ENCODE data around the gene RBMS3. TPM values are rescaled to one million over a fixed set of nuclear protein-coding genes. Genes with fewer than 3 reads are reported as not detected.

Gene RBMS3
- total RNA-seq, 1 experiment from 2014 or later, result 7.4 TPM

GRCh38 chr3:29426302-29427226 is 145.7 kb downstream of the RBMS3 start:
- intact Hi-C loops (cut with micrococcal nuclease; ENCODE audit: unreplicated experiment), result no loop called here
- H3K27me3 ChIP-seq (replicated peaks; ENCODE audit: control insufficient read depth, insufficient read depth, low read length), result no peaks in the 10 kb centered on the region
- Mint-ChIP-seq H3K4me3 (ENCODE audit: unreplicated experiment) (no peak overlapping the region), H3K27me3 (ENCODE audit: insufficient read depth, unreplicated experiment) (no peaks in the 10 kb centered on the region), H3K36me3 (ENCODE audit: insufficient read depth, unreplicated experiment) (no peaks in the 10 kb centered on the region), H3K9me3 (ENCODE audit: unreplicated experiment) (no peaks in the 10 kb centered on the region), H3K27ac (ENCODE audit: unreplicated experiment) (no peak overlapping the region), H3K4me1 (ENCODE audit: low read depth, unreplicated experiment) (no peaks in the 10 kb centered on the region)
- BruUV-seq (replicated peaks), result no TSS peak
- POLR2A ChIA-PET, result no interaction called here
- no peaks in the 10 kb centered on the region for H3K36me3 ChIP-seq (ENCODE audit: control insufficient read depth, insufficient read depth, low read length)
- H3K4me3 ChIP-seq (ENCODE audit: low read depth, low read length), result no peak overlapping the region
- no peaks in the 10 kb centered on the region for H3K9me3 ChIP-seq
- CTCF ChIA-PET, result no interaction called here
- no peak for DNase-seq
- no peak for TF ChIP-seq CTCF (IDR thresholded peaks at IDR 0.05; ENCODE audit: insufficient read depth in 1 of 2, low read depth in 1 of 2, low read length in 1 of 2, severe bottlenecking in 1 of 2, unreplicated experiment in 1 of 2)
- H3K4me1 ChIP-seq, result no peaks in the 10 kb centered on the region

- no TSS peak for BruUV-seq (replicated peaks)
- TF ChIP-seq CTCF (IDR thresholded peaks at IDR 0.05; ENCODE audit: insufficient read depth in 1 of 2, low read depth in 1 of 2, low read length in 1 of 2, severe bottlenecking in 1 of 2, unreplicated experiment in 1 of 2), result no peak
- CTCF ChIA-PET, result no interaction called here
- no peaks in the 10 kb centered on the region for H3K9me3 Mint-ChIP-seq (ENCODE audit: unreplicated experiment)
- no peak overlapping the region for H3K4me3 Mint-ChIP-seq (ENCODE audit: unreplicated experiment)
- no peak overlapping the region for H3K27ac Mint-ChIP-seq (ENCODE audit: unreplicated experiment)
- H3K4me1 Mint-ChIP-seq (ENCODE audit: low read depth, unreplicated experiment), result no peaks in the 10 kb centered on the region
- no peaks in the 10 kb centered on the region for H3K9me3 ChIP-seq
- intact Hi-C loops (cut with micrococcal nuclease; ENCODE audit: unreplicated experiment), result no loop called here
- H3K27me3 ChIP-seq (replicated peaks; ENCODE audit: control insufficient read depth, insufficient read depth, low read length), result no peaks in the 10 kb centered on the region
- DNase-seq, result no peak
- POLR2A ChIA-PET, result no interaction called here
- no peaks in the 10 kb centered on the region for H3K36me3 Mint-ChIP-seq (ENCODE audit: insufficient read depth, unreplicated experiment)
- H3K4me3 ChIP-seq (ENCODE audit: low read depth, low read length), result no peak overlapping the region
- no peaks in the 10 kb centered on the region for H3K27me3 Mint-ChIP-seq (ENCODE audit: insufficient read depth, unreplicated experiment)
- no peaks in the 10 kb centered on the region for H3K4me1 ChIP-seq
- no peaks in the 10 kb centered on the region for H3K36me3 ChIP-seq (ENCODE audit: control insufficient read depth, insufficient read depth, low read length)
Observed at GRCh38 chr3:29427266-29428103, 146.6 kb downstream of the RBMS3 start.

GRCh38 chr3:29429055-29429679 is 148.3 kb downstream of the RBMS3 start:
- Histone ChIP-seq H3K36me3 (ENCODE audit: control insufficient read depth, insufficient read depth, low read length) (no peaks in the 10 kb centered on the region), H3K27me3 (replicated peaks; ENCODE audit: control insufficient read depth, insufficient read depth, low read length) (no peaks in the 10 kb centered on the region), H3K4me1 (no peaks in the 10 kb centered on the region), H3K4me3 (ENCODE audit: low read depth, low read length) (no peak overlapping the region), H3K9me3 (no peaks in the 10 kb centered on the region)
- H3K9me3 Mint-ChIP-seq (ENCODE audit: unreplicated experiment), result no peaks in the 10 kb centered on the region
- no TSS peak for BruUV-seq (replicated peaks)
- H3K27ac Mint-ChIP-seq (ENCODE audit: unreplicated experiment), result no peak overlapping the region
- no peak overlapping the region for H3K4me3 Mint-ChIP-seq (ENCODE audit: unreplicated experiment)
- peaks cover 2% of the 10 kb centered on the region for H3K27me3 Mint-ChIP-seq (ENCODE audit: insufficient read depth, unreplicated experiment)
- CTCF ChIA-PET, result no interaction called here
- DNase-seq, result no peak
- H3K36me3 Mint-ChIP-seq (ENCODE audit: insufficient read depth, unreplicated experiment), result no peaks in the 10 kb centered on the region
- intact Hi-C loops (cut with micrococcal nuclease; ENCODE audit: unreplicated experiment), result no loop called here
- no peak for TF ChIP-seq CTCF (IDR thresholded peaks at IDR 0.05; ENCODE audit: insufficient read depth in 1 of 2, low read depth in 1 of 2, low read length in 1 of 2, severe bottlenecking in 1 of 2, unreplicated experiment in 1 of 2)
- no peaks in the 10 kb centered on the region for H3K4me1 Mint-ChIP-seq (ENCODE audit: low read depth, unreplicated experiment)
- POLR2A ChIA-PET, result no interaction called here

All from Caco-2 (cell line).